HepG2 (cell line): Measurements from ENCODE around the gene LRRC45. TPM values are rescaled to one million over a fixed set of nuclear protein-coding genes. Genes with fewer than 3 reads are reported as not detected.

Experiments used
- ATAC-seq: fragments of 200-7000 bp; cut with Tn5 transposase; 3 replicates; pipeline ENCODE4 v1.9.1; 2020; ENCODE audit warnings: mild to moderate bottlenecking, moderate library complexity
- BruUV-seq: library from RNA; stranded (reverse); fragments of 400-500 nt; replicated peaks from 2 replicates; lab custom pipeline; 2021; lab: Mats Ljungman, UMichigan
- CTCF ChIA-PET: fragments of 300-600 bp; formaldehyde crosslinking; extraction: SDS; loops from one replicate; lab custom pipeline; 2021; ENCODE audit warnings: low total read pairs, inconsistent platforms, low intra/inter-chr PET ratio; lab: Yijun Ruan, JAX
- POLR2A ChIA-PET: fragments of 350-600 bp; sonication (Branson Sonifier 250); formaldehyde crosslinking; loops from one replicate; lab custom pipeline; 2020; ENCODE audit warnings: antibody characterized with exemption, inconsistent platforms; lab: Yijun Ruan, JAX
- DNase-seq: peaks from one replicate; pipeline ENCODE4 v3.0.0-alpha.2; 2015; ENCODE audit warnings: low spot score
- FAIRE-seq: peaks from 3 replicates; lab custom pipeline; 2011; peaks lifted over from hg19 to GRCh38; lab: Jason Lieb, UNC
- H2AFZ ChIP-seq: one replicate; pipeline ENCODE4 v1.6.1; 2011; ENCODE audit warnings: low read length, inconsistent platforms
- H3K27ac ChIP-seq: fragments of 300-600 bp; 3 replicates; pipeline ENCODE4 v1.8.0; 2011; ENCODE audit warnings: mixed run types, mild to moderate bottlenecking, mixed read lengths, low read length, inconsistent platforms; ENCODE audit not compliant: insufficient read depth; ENCODE audit errors: extremely low read length
- H3K27me3 ChIP-seq, 2 experiments: fragments of 200-600 bp in 1 of 2; 2 replicates in 1 of 2; 3 replicates in 1 of 2; pipeline versions ENCODE4 v1.6.0 to v1.8.0; 2011; ENCODE audit warnings: low read length in 2 of 2, mild to moderate bottlenecking in 2 of 2, moderate library complexity in 2 of 2, inconsistent platforms in 1 of 2; ENCODE audit not compliant: insufficient read depth in 2 of 2, control insufficient read depth in 1 of 2
- H3K36me3 ChIP-seq, 2 experiments: fragments of 200-600 bp in 1 of 2; replicated peaks in 1 of 2; 2 replicates in 1 of 2; 3 replicates in 1 of 2; pipeline versions ENCODE4 v1.5.1 to v1.8.0; 2011; ENCODE audit warnings: low read length in 2 of 2, inconsistent platforms in 1 of 2; ENCODE audit not compliant: insufficient read depth in 2 of 2, control insufficient read depth in 1 of 2
- H3K4me1 ChIP-seq: 2 replicates; pipeline ENCODE4 v1.5.1; 2012; ENCODE audit warnings: low read length, inconsistent platforms; ENCODE audit not compliant: insufficient read depth
- H3K4me2 ChIP-seq: 2 replicates; pipeline ENCODE4 v1.6.0; 2011; ENCODE audit warnings: low read depth, low read length, inconsistent platforms
- H3K4me3 ChIP-seq, 3 experiments: fragments of 200-600 bp in 1 of 3; sonication (generic), shearing (Covaris generic) in 1 of 3; replicated peaks in 1 of 3; 2 replicates each; pipeline ENCODE4 v1.5.1; 2011 to 2016; ENCODE audit warnings: low read length in 3 of 3, inconsistent platforms in 2 of 3, low read depth in 2 of 3, mild to moderate bottlenecking in 2 of 3, control low read depth in 1 of 3, mixed read lengths in 1 of 3; ENCODE audit not compliant: insufficient read depth in 1 of 3
- H3K79me2 ChIP-seq: one replicate; pipeline ENCODE4 v1.6.1; 2011; ENCODE audit warnings: low read length, inconsistent platforms; ENCODE audit not compliant: insufficient read depth
- H3K9ac ChIP-seq: 2 replicates; pipeline ENCODE4 v1.6.0; 2011; ENCODE audit warnings: mild to moderate bottlenecking, low read depth, low read length, inconsistent platforms; ENCODE audit not compliant: insufficient read depth
- H3K9me3 ChIP-seq: 2 replicates; pipeline ENCODE4 v1.5.1; 2012; ENCODE audit warnings: mild to moderate bottlenecking, low read length
- H4K20me1 ChIP-seq: 2 replicates; pipeline ENCODE4 v1.6.0; 2011; ENCODE audit warnings: inconsistent platforms, mild to moderate bottlenecking, low read length, moderate library complexity; ENCODE audit not compliant: insufficient read depth
- CHCHD3 ChIP-seq: sonication (generic); formaldehyde crosslinking; IDR thresholded peaks from 2 replicates; pipeline ENCODE4 v1.8.0; 2022; ENCODE audit warnings: mild to moderate bottlenecking, missing genetic modification reagents, moderate library complexity
- FIP1L1 ChIP-seq: fragments of 200-400 bp; formaldehyde crosslinking; IDR thresholded peaks from 2 replicates; pipeline ENCODE4 v1.6.1; 2018; ENCODE audit warnings: low read depth, mild to moderate bottlenecking, low read length, moderate library complexity, borderline replicate concordance; ENCODE audit not compliant: insufficient read depth
- GATAD1 ChIP-seq: IDR thresholded peaks from 2 replicates; pipeline ENCODE4 v1.6.1; 2016; ENCODE audit warnings: missing genetic modification reagents, missing compliant biosample characterization
- IKZF1 ChIP-seq: fragments of 450-650 bp; IDR thresholded peaks from 2 replicates; pipeline ENCODE4 v1.7.1; 2016
- IRF2 ChIP-seq: IDR thresholded peaks from 2 replicates; pipeline ENCODE4 v1.6.1; 2018; ENCODE audit warnings: missing genetic modification reagents, missing compliant biosample characterization
- NR2F6 ChIP-seq, 2 experiments: IDR thresholded peaks; 2 replicates each; pipeline ENCODE4 v1.6.1; 2016; ENCODE audit warnings: antibody characterized with exemption in 1 of 2, mild to moderate bottlenecking in 1 of 2
- PRDM10 ChIP-seq: sonication (generic); formaldehyde crosslinking; IDR thresholded peaks from 2 replicates; pipeline ENCODE4 v1.4.0; 2020; ENCODE audit warnings: low read depth, missing genetic modification reagents
- SP4 ChIP-seq: sonication (generic); formaldehyde crosslinking; IDR thresholded peaks from 2 replicates; pipeline ENCODE4 v1.8.1; 2023; ENCODE audit warnings: mild to moderate bottlenecking, missing genetic modification reagents
- SRSF4 ChIP-seq: fragments of 200-400 bp; formaldehyde crosslinking; IDR thresholded peaks from one replicate; pipeline ENCODE4 v1.6.1; 2018; ENCODE audit warnings: mild to moderate bottlenecking, low read depth, low read length, moderate library complexity; ENCODE audit not compliant: poor library complexity, severe bottlenecking
- U2AF1 ChIP-seq: fragments of 200-400 bp; formaldehyde crosslinking; optimal IDR thresholded peaks from 2 replicates; pipeline ENCODE3; 2017; ENCODE audit warnings: mild to moderate bottlenecking, low read depth, low read length
- ZC3H13 ChIP-seq: sonication (generic); formaldehyde crosslinking; IDR thresholded peaks from 2 replicates; pipeline ENCODE4 v1.8.1; 2023; ENCODE audit warnings: mild to moderate bottlenecking, missing genetic modification reagents, moderate library complexity
- ZFAT ChIP-seq: sonication (generic); formaldehyde crosslinking; conservative IDR thresholded peaks from 2 replicates; pipeline ENCODE4 v1.8.1; 2023; ENCODE audit warnings: missing genetic modification reagents, inconsistent platforms
- ZFP90 ChIP-seq: sonication (generic); formaldehyde crosslinking; IDR thresholded peaks from 2 replicates; pipeline ENCODE4 v1.8.0; 2022; ENCODE audit warnings: missing genetic modification reagents, mild to moderate bottlenecking, inconsistent platforms, borderline replicate concordance
- ZNF251 ChIP-seq: sonication (generic); formaldehyde crosslinking; IDR thresholded peaks from 2 replicates; pipeline ENCODE4 v1.9.0; 2021; ENCODE audit warnings: mild to moderate bottlenecking, missing genetic modification reagents
- ZNF431 ChIP-seq: sonication (generic); formaldehyde crosslinking; IDR thresholded peaks from 2 replicates; pipeline ENCODE4 v1.9.0; 2022; ENCODE audit warnings: missing genetic modification reagents, low read depth, mild to moderate bottlenecking, borderline replicate concordance
- ZNF597 ChIP-seq: sonication (generic); formaldehyde crosslinking; IDR thresholded peaks from 2 replicates; pipeline ENCODE4 v1.5.0; 2020; ENCODE audit warnings: missing genetic modification reagents
- ZNF605 ChIP-seq: sonication (generic); formaldehyde crosslinking; IDR thresholded peaks from 2 replicates; pipeline ENCODE4 v1.8.0; 2022; ENCODE audit warnings: mild to moderate bottlenecking, missing genetic modification reagents
- ZNF781 ChIP-seq: sonication (generic); formaldehyde crosslinking; IDR thresholded peaks from 2 replicates; pipeline ENCODE4 v1.5.1; 2020; ENCODE audit warnings: borderline replicate concordance, mild to moderate bottlenecking, missing genetic modification reagents; ENCODE audit errors: not compliant biosample characterization
- ZNF816 ChIP-seq: sonication (generic); formaldehyde crosslinking; IDR thresholded peaks from 2 replicates; pipeline ENCODE4 v1.8.0; 2022; ENCODE audit warnings: missing genetic modification reagents, mild to moderate bottlenecking, borderline replicate concordance
- WGBS: methylation state at CpG from one replicate; pipeline ENCODE4 v1.1.6; 2017; ENCODE audit warnings: low lambda C conversion rate; 5-methylcytosine and 5-hydroxymethylcytosine counted together
- in situ Hi-C: cut with HindIII; loops from 2 replicates; pipeline ENCODE4 v1.10.0; 2017; ENCODE audit warnings: low pct_unique_long_range_greater_than_20kb; ENCODE audit not compliant: extremely low pct_ligation_motif_present
- intact Hi-C: fragments of 100-400 bp; cut with micrococcal nuclease; formaldehyde crosslinking; loops from one replicate; pipeline ENCODE4 v1.10.0; 2022; ENCODE audit not compliant: unreplicated experiment
- polyA plus RNA-seq, 8 experiments: library from polyadenylated mRNA; depleted of rRNA in 3 of 8; stranded (reverse) in 7 of 8; unstranded in 1 of 8; fragments of >200 nt; fragmentation: Illumina TruSeq in 4 of 8; extraction: Trizol in 4 of 8; gene quantifications; 2 replicates each; pipeline versions ENCODE4 v1.2.1 to v1.2.3, GENCODE V29; 2011 to 2016; ENCODE audit warnings: low read depth in 4 of 8, missing spikeins in 1 of 8, mixed read lengths in 1 of 8; ENCODE audit not compliant: insufficient read depth in 1 of 8
- total RNA-seq, 5 experiments: library from RNA; depleted of rRNA; stranded (reverse); fragments of >200 nt; fragmentation: Illumina TruSeq; extraction: Trizol; gene quantifications; 2 replicates each; pipeline ENCODE4 v1.2.3, GENCODE V29; 2016; ENCODE audit warnings: low read depth in 1 of 5
- TF ChIP-seq, protein P1 (sequence below): IDR thresholded peaks from 2 replicates; pipeline ENCODE4 v1.6.1; 2016; ENCODE audit warnings: low read depth, control low read depth

The LRRC45 gene
- total and polyA plus RNA-seq, 2 of the 13 experiments (the other 11 are each of a cell fraction or from before 2014, with no cell fraction given), result 11.6 to 48.1 TPM

GRCh38 chr17:82013341-82013740 is 9.8 kb upstream of the LRRC45 start:
- ChIA-PET POLR2A (interaction anchor here (0.7 to 14.1 kb wide), 8 partner anchors 9 to 311 kb away, joined by 3 to 470 read pairs (median 6); partner anchors contain the start of genes CENPX, DCXR, LRRC45 and MAFG), CTCF (no interaction called here)
- BruUV-seq, result no TSS peak
- no peak overlapping the region for H3K4me3 ChIP-seq
- H3K27ac ChIP-seq, result peak overlapping the region; percentile 68
- peak overlapping the region; percentile 53 for H3K9ac ChIP-seq
- DNase-seq (no peak), FAIRE-seq (no peak), ATAC-seq (no peak; the same call in 2 of the 3 replicates)
- H3K79me2 ChIP-seq, result no peaks in the 10 kb centered on the region
- no peaks in the 10 kb centered on the region for H3K9me3 ChIP-seq
- H3K4me2 ChIP-seq, result no peak overlapping the region
- in situ Hi-C loops (no loop called here), intact Hi-C loops (no loop called here)
- H3K27me3 ChIP-seq, result no peaks in the 10 kb centered on the region
- H4K20me1 ChIP-seq, result no peaks in the 10 kb centered on the region
- peaks cover 92% of the 10 kb centered on the region for H3K4me1 ChIP-seq
- 90% methylated on average over 19 of the region's 22 CpGs for WGBS
- H3K36me3 ChIP-seq, result peaks cover 40 to 47% of the 10 kb centered on the region in 2 experiments
- no peak overlapping the region for H2AFZ ChIP-seq
- no peak for TF ChIP-seq IKZF1
- no peak for TF ChIP-seq SP4
- no peak for TF ChIP-seq ZNF605 (CRISPR knock-in tag)
- no peak for TF ChIP-seq ZFAT
- TF ChIP-seq ZNF816 (CRISPR knock-in tag), result no peak
- no peak for TF ChIP-seq PRDM10 (CRISPR knock-in tag)
- no peak for TF ChIP-seq NR2F6 (IDR thresholded peaks at IDR 0.05)
- no peak for TF ChIP-seq NR2F6 (CRISPR knock-in tag; IDR thresholded peaks at IDR 0.05)
- TF ChIP-seq CHCHD3 (CRISPR knock-in tag), result no peak
- no peak for TF ChIP-seq ZNF781 (CRISPR knock-in tag)
- no peak for TF ChIP-seq ZC3H13 (CRISPR knock-in tag)
- TF ChIP-seq, protein P1, sequence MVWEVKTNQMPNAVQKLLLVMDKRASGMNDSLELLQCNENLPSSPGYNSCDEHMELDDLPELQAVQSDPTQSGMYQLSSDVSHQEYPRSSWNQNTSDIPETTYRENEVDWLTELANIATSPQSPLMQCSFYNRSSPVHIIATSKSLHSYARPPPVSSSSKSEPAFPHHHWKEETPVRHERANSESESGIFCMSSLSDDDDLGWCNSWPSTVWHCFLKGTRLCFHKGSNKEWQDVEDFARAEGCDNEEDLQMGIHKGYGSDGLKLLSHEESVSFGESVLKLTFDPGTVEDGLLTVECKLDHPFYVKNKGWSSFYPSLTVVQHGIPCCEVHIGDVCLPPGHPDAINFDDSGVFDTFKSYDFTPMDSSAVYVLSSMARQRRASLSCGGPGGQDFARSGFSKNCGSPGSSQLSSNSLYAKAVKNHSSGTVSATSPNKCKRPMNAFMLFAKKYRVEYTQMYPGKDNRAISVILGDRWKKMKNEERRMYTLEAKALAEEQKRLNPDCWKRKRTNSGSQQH (CRISPR knock-in tag), result no peak
- no peak for TF ChIP-seq ZNF251 (CRISPR knock-in tag)
- TF ChIP-seq ZNF431 (CRISPR knock-in tag), result no peak
- TF ChIP-seq GATAD1 (CRISPR knock-in tag), result no peak
- TF ChIP-seq U2AF1, result no peak
- no peak for TF ChIP-seq ZNF597 (CRISPR knock-in tag)
- TF ChIP-seq SRSF4, result no peak
- no peak for TF ChIP-seq IRF2 (CRISPR knock-in tag)
- no peak for TF ChIP-seq ZFP90
- 0 out of 2 replicates have a peak, but pooled peaks have one; percentile 31 for TF ChIP-seq FIP1L1
